HEK293 (cell line): Measurements from ENCODE around the gene CEBPE.

Source experiments
- CTCF ChIA-PET: fragments of 350-600 bp; formaldehyde crosslinking; extraction: SDS; loops from one replicate; lab custom pipeline; 2021; ENCODE audit warnings: antibody characterized with exemption; lab: Yijun Ruan, JAX
- POLR2A ChIA-PET: fragments of 300-600 bp; formaldehyde crosslinking; extraction: SDS; loops from one replicate; lab custom pipeline; 2020; ENCODE audit warnings: antibody characterized with exemption, inconsistent platforms; lab: Yijun Ruan, JAX
- H3K27ac ChIP-seq: fragments of 200-500 bp; sonication (Bioruptor generic); 2 replicates; pipeline ENCODE4 v1.5.1; 2014; ENCODE audit warnings: low read depth, low read length, control low read depth, inconsistent platforms; ENCODE audit errors: extremely low read depth
- H3K36me3 ChIP-seq, 2 experiments: fragments of 200-500 bp in 1 of 2; sonication (Bioruptor generic) in 1 of 2; 1 replicate in 1 of 2; 2 replicates in 1 of 2; pipeline ENCODE4 v1.5.1; 2014 to 2017; ENCODE audit warnings: inconsistent platforms in 2 of 2, low read length in 2 of 2; ENCODE audit not compliant: control insufficient read depth in 2 of 2, insufficient read depth in 1 of 2
- H3K4me1 ChIP-seq: fragments of 200-500 bp; sonication (Bioruptor generic); 2 replicates; pipeline ENCODE4 v1.5.1; 2014; ENCODE audit warnings: mild to moderate bottlenecking, low read length, inconsistent platforms; ENCODE audit not compliant: control insufficient read depth, insufficient read depth
- H3K4me3 ChIP-seq: 2 replicates; pipeline ENCODE4 v1.5.1; 2011; ENCODE audit warnings: low read depth, mild to moderate bottlenecking, control low read depth, low read length, moderate library complexity
- H3K9me3 ChIP-seq: fragments of 200-500 bp; sonication (Bioruptor generic); 2 replicates; pipeline ENCODE4 v1.5.1; 2014; ENCODE audit warnings: low read depth, low read length, inconsistent platforms; ENCODE audit not compliant: control insufficient read depth, insufficient read depth
- GLI2 ChIP-seq: fragments of 450-650 bp; formaldehyde crosslinking; IDR thresholded peaks from 2 replicates; pipeline ENCODE4; 2017; ENCODE audit warnings: missing biosample characterization, missing genetic modification characterization, low read depth, borderline replicate concordance
- GLIS2 ChIP-seq: fragments of 450-650 bp; formaldehyde crosslinking; IDR thresholded peaks from 2 replicates; pipeline ENCODE4 v1.5.1; 2016; ENCODE audit warnings: missing biosample characterization, missing genetic modification characterization
- IKZF3 ChIP-seq: fragments of 450-650 bp; IDR thresholded peaks from 2 replicates; pipeline ENCODE4 v1.5.0; 2018; ENCODE audit warnings: missing biosample characterization, mild to moderate bottlenecking, missing genetic modification characterization, moderate library complexity
- KLF16 ChIP-seq: fragments of 450-650 bp; formaldehyde crosslinking; IDR thresholded peaks from 2 replicates; pipeline ENCODE4 v1.5.1; 2017; ENCODE audit warnings: missing biosample characterization, missing genetic modification characterization
- ZNF133 ChIP-seq: fragments of 450-650 bp; formaldehyde crosslinking; IDR thresholded peaks from 2 replicates; pipeline ENCODE4 v1.5.1; 2016; ENCODE audit warnings: missing biosample characterization, missing genetic modification characterization
- ZNF169 ChIP-seq: fragments of 450-650 bp; formaldehyde crosslinking; IDR thresholded peaks from 2 replicates; pipeline ENCODE4 v1.5.1; 2016; ENCODE audit warnings: missing biosample characterization, missing genetic modification characterization
- ZNF174 ChIP-seq: fragments of 450-650 bp; formaldehyde crosslinking; IDR thresholded peaks from 2 replicates; pipeline ENCODE4 v1.5.0; 2017; ENCODE audit warnings: missing biosample characterization, mild to moderate bottlenecking, missing genetic modification characterization
- ZNF292 ChIP-seq: fragments of 450-650 bp; formaldehyde crosslinking; IDR thresholded peaks from 2 replicates; pipeline ENCODE4 v1.5.1; 2016; ENCODE audit warnings: low read depth, missing biosample characterization, missing genetic modification characterization, borderline replicate concordance
- ZNF302 ChIP-seq: fragments of 450-650 bp; formaldehyde crosslinking; IDR thresholded peaks from 2 replicates; pipeline ENCODE4 v1.5.1; 2016; ENCODE audit warnings: missing biosample characterization, missing genetic modification characterization, low read depth
- ZNF311 ChIP-seq: fragments of 450-650 bp; formaldehyde crosslinking; IDR thresholded peaks from 2 replicates; pipeline ENCODE4 v1.5.1; 2017; ENCODE audit warnings: missing biosample characterization, missing genetic modification characterization, borderline replicate concordance
- ZNF404 ChIP-seq: fragments of 450-650 bp; formaldehyde crosslinking; IDR thresholded peaks from 2 replicates; pipeline ENCODE4 v1.5.1; 2017; ENCODE audit warnings: missing biosample characterization, missing genetic modification characterization
- ZNF549 ChIP-seq: fragments of 450-650 bp; IDR thresholded peaks from 2 replicates; pipeline ENCODE4 v1.5.1; 2018; ENCODE audit warnings: missing biosample characterization, missing genetic modification characterization, mild to moderate bottlenecking, inconsistent platforms, moderate library complexity
- ZNF600 ChIP-seq: fragments of 450-650 bp; formaldehyde crosslinking; IDR thresholded peaks from 2 replicates; pipeline ENCODE4 v1.5.1; 2016; ENCODE audit warnings: missing biosample characterization, missing genetic modification characterization
- ZNF654 ChIP-seq: fragments of 450-650 bp; formaldehyde crosslinking; IDR thresholded peaks from 2 replicates; pipeline ENCODE4 v1.5.1; 2016; ENCODE audit warnings: low read depth, missing biosample characterization, missing genetic modification characterization
- ZNF777 ChIP-seq: fragments of 450-650 bp; formaldehyde crosslinking; IDR thresholded peaks from 2 replicates; pipeline ENCODE4 v1.5.1; 2017; ENCODE audit warnings: missing biosample characterization, missing genetic modification characterization, borderline replicate concordance
- TF ChIP-seq, protein P1 (sequence below): fragments of 450-650 bp; formaldehyde crosslinking; IDR thresholded peaks from 2 replicates; pipeline ENCODE4 v1.5.1; 2016; ENCODE audit warnings: missing biosample characterization, missing genetic modification characterization
- TF ChIP-seq, protein P2 (sequence below): fragments of 450-650 bp; formaldehyde crosslinking; IDR thresholded peaks from 2 replicates; pipeline ENCODE4 v1.5.1; 2016; ENCODE audit warnings: missing biosample characterization, missing genetic modification characterization
- TF ChIP-seq, protein P3 (sequence below): fragments of 450-650 bp; formaldehyde crosslinking; IDR thresholded peaks from 2 replicates; pipeline ENCODE4 v1.5.1; 2017; ENCODE audit warnings: missing biosample characterization, missing genetic modification characterization

The CEBPE gene

DNA sequence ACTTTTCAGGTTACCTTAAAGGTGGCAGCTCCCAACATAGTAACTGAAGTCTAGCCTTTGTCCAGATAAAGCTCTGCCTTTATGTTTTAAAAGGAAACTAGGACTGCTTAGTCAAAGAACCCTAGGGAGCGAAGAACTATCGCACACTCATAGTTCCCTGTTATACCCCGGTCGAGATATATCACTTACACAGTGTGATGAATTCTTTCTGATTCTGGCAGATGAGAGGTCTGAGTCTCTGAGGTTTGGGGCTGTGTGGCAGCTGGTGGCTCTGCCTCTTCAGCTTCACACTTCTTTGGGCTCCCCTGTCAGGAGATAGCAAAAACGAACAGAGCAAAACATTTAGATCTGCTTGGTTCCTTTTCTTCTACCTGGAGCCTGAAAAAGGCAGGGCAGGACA, 41.1 kb downstream of the CEBPE start:
- H3K9me3 ChIP-seq: no peaks in the 10 kb centered on the region
- peaks cover 53 to 85% of the 10 kb centered on the region in 2 experiments for H3K36me3 ChIP-seq
- H3K4me1 ChIP-seq: no peaks in the 10 kb centered on the region
- TF ChIP-seq ZNF169 (no peak), KLF16 (no peak), ZNF292 (tag by site-specific recombination) (no peak), ZNF174 (tag by site-specific recombination) (no peak)
- TF ChIP-seq, protein P1, sequence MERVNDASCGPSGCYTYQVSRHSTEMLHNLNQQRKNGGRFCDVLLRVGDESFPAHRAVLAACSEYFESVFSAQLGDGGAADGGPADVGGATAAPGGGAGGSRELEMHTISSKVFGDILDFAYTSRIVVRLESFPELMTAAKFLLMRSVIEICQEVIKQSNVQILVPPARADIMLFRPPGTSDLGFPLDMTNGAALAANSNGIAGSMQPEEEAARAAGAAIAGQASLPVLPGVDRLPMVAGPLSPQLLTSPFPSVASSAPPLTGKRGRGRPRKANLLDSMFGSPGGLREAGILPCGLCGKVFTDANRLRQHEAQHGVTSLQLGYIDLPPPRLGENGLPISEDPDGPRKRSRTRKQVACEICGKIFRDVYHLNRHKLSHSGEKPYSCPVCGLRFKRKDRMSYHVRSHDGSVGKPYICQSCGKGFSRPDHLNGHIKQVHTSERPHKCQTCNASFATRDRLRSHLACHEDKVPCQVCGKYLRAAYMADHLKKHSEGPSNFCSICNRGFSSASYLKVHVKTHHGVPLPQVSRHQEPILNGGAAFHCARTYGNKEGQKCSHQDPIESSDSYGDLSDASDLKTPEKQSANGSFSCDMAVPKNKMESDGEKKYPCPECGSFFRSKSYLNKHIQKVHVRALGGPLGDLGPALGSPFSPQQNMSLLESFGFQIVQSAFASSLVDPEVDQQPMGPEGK: no peak
- no peak overlapping the region for H3K27ac ChIP-seq
- ChIA-PET CTCF (interaction anchor here (0.6 to 4.3 kb wide), 19 partner anchors 9 to 388 kb away, joined by 3 to 44 read pairs (median 10); partner anchors contain the start of genes ACIN1 and C14orf119), POLR2A (interaction anchor here (1.6 to 2.5 kb wide), 2 partner anchors 11 to 17 kb away, joined by 3 to 15 read pairs; partner anchors contain the start of genes ACIN1 and C14orf119)
- H3K4me3 ChIP-seq: no peak overlapping the region

DNA sequence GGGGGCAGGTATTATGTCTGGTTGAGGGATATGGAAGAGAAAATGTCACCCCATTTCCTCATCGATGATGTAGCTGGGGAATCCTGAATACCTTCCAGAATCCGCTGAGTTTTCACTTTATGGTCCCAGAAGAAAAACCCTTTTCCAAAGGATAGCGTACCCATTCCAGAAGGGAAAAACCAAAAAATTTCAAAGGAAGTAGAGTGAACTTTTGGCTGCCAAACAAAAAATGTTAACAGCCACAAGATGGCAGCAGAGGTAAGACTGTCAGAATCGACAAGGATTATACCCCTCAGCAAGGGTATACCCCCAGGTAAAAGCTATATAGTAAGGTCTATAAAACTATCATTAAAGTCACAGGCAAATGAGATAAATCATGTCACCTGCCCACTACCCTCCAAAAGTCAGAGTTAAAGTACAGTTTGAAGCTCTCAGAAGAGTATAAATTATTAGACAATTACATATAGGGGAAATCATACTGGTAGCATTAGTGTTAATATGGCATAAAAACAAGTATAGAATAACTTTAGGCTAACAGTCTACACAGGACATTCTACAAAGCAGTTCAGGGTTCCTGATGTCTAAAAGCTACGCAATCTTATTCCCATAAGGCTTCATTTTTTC, 42.2 kb downstream of the CEBPE start:
- Histone ChIP-seq H3K36me3 (peaks cover 42 to 82% of the 10 kb centered on the region in 2 experiments), H3K4me3 (no peak overlapping the region), H3K27ac (no peak overlapping the region), H3K9me3 (no peaks in the 10 kb centered on the region), H3K4me1 (peaks cover 6% of the 10 kb centered on the region; the same call in 1 of the 2 replicates)
- ChIA-PET POLR2A (interaction anchor here (1.6 to 2.5 kb wide), 2 partner anchors 10 to 18 kb away, joined by 3 to 15 read pairs; partner anchors contain the start of genes ACIN1 and C14orf119), CTCF (interaction anchor here (0.5 to 4.3 kb wide), 37 partner anchors 8 to 387 kb away, joined by 3 to 44 read pairs (median 4); partner anchors contain the start of genes ACIN1, C14orf119 and SLC7A8)
- TF ChIP-seq ZNF133 (no peak), IKZF3 (tag by site-specific recombination) (0 out of 2 replicates have a peak, but pooled peaks have one; percentile 40), ZNF654 (peak; percentile 41), GLIS2 (tag by site-specific recombination) (no peak), ZNF600 (no peak)

DNA sequence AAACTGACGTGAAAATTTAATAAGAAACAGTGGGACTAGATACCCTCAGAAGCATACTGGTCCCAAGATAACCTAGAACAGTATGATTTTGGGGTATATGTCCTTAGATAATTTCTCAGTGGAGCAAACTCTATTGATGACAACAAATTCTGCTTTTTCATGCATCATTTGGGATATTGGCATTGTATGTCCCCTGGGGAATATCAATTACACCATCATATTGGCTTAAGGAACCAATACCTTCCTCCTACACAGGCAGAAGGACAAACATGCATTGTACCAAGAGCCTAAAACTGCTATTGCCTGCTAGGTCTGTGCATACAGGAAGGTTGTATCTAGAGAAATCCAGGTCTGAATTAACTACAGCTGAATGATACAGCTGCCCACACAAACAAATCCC, 44.1 kb downstream of the CEBPE start:
- ChIA-PET POLR2A (no interaction called here), CTCF (interaction anchor here (0.6 to 1.0 kb wide), 5 partner anchors 8 to 1296 kb away, joined by 3 read pairs; no protein-coding TSS in a partner anchor)
- H3K9me3 ChIP-seq: no peaks in the 10 kb centered on the region
- peaks cover 23 to 62% of the 10 kb centered on the region in 2 experiments for H3K36me3 ChIP-seq
- TF ChIP-seq ZNF777 (no peak), ZNF549 (tag by site-specific recombination) (no peak), ZNF404 (tag by site-specific recombination) (no peak), ZNF302 (tag by site-specific recombination) (no peak), GLI2 (tag by site-specific recombination) (no peak), ZNF311 (tag by site-specific recombination) (no peak)
- TF ChIP-seq, protein P2, sequence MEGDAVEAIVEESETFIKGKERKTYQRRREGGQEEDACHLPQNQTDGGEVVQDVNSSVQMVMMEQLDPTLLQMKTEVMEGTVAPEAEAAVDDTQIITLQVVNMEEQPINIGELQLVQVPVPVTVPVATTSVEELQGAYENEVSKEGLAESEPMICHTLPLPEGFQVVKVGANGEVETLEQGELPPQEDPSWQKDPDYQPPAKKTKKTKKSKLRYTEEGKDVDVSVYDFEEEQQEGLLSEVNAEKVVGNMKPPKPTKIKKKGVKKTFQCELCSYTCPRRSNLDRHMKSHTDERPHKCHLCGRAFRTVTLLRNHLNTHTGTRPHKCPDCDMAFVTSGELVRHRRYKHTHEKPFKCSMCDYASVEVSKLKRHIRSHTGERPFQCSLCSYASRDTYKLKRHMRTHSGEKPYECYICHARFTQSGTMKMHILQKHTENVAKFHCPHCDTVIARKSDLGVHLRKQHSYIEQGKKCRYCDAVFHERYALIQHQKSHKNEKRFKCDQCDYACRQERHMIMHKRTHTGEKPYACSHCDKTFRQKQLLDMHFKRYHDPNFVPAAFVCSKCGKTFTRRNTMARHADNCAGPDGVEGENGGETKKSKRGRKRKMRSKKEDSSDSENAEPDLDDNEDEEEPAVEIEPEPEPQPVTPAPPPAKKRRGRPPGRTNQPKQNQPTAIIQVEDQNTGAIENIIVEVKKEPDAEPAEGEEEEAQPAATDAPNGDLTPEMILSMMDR (tag by site-specific recombination): no peak
- TF ChIP-seq, protein P3, sequence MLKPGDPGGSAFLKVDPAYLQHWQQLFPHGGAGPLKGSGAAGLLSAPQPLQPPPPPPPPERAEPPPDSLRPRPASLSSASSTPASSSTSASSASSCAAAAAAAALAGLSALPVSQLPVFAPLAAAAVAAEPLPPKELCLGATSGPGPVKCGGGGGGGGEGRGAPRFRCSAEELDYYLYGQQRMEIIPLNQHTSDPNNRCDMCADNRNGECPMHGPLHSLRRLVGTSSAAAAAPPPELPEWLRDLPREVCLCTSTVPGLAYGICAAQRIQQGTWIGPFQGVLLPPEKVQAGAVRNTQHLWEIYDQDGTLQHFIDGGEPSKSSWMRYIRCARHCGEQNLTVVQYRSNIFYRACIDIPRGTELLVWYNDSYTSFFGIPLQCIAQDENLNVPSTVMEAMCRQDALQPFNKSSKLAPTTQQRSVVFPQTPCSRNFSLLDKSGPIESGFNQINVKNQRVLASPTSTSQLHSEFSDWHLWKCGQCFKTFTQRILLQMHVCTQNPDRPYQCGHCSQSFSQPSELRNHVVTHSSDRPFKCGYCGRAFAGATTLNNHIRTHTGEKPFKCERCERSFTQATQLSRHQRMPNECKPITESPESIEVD: no peak
- H3K27ac ChIP-seq: no peak overlapping the region
- no peak overlapping the region for H3K4me3 ChIP-seq
- peaks cover 10% of the 10 kb centered on the region for H3K4me1 ChIP-seq
